ENCODE data around the gene NOL12.

DNA sequence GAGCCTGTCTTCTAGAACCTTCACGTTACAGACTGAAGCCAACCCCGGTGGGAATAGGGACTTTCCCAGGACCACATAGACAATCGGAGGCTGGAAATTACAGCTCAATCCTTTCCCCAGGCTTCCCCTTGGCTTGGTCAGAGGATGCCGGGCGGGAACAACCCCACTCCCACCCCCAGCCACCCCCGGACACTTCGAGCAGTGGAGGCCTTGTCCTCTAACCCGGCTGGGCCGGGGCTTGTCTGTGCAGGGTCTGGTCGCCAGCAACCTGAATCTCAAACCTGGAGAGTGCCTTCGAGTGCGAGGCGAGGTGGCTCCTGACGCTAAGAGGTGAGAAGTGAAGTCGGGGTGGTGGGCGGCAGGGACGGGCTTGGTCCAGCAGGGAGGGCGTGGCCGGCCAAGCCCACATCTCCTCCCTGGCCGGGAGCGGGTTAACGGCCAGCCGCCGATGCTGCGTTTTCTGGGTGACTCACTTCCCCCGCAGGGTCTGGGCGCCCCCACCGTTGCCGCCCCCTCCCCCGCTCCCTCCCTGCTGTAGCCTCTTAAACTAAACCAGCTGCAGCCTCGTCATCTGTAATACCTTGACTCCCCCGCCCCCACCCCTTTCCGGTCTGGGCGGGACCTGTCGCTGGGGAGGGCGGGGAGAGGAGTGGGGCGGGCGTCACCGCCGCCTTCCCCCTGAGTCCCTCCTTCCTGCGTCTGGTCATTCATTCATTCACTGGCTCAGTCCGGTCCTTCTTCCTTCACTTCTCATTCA is 9.2 kb upstream of the NOL12 start:
- TF ChIP-seq, protein P1, sequence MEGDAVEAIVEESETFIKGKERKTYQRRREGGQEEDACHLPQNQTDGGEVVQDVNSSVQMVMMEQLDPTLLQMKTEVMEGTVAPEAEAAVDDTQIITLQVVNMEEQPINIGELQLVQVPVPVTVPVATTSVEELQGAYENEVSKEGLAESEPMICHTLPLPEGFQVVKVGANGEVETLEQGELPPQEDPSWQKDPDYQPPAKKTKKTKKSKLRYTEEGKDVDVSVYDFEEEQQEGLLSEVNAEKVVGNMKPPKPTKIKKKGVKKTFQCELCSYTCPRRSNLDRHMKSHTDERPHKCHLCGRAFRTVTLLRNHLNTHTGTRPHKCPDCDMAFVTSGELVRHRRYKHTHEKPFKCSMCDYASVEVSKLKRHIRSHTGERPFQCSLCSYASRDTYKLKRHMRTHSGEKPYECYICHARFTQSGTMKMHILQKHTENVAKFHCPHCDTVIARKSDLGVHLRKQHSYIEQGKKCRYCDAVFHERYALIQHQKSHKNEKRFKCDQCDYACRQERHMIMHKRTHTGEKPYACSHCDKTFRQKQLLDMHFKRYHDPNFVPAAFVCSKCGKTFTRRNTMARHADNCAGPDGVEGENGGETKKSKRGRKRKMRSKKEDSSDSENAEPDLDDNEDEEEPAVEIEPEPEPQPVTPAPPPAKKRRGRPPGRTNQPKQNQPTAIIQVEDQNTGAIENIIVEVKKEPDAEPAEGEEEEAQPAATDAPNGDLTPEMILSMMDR (tag by site-specific recombination; IDR thresholded peaks at IDR 0.05): no peak
- TF ChIP-seq ZNF571 (tag by site-specific recombination; IDR thresholded peaks at IDR 0.05) (no peak), ZNF121 (tag by site-specific recombination; IDR thresholded peaks at IDR 0.05) (no peak)
